Measurements from ENCODE around the gene PMVK. TPM values are rescaled to one million over a fixed set of nuclear protein-coding genes. Genes with fewer than 3 reads are reported as not detected.

PMVK gene
- total RNA-seq, 1 experiment from 2014 or later: 32.3 TPM

DNA sequence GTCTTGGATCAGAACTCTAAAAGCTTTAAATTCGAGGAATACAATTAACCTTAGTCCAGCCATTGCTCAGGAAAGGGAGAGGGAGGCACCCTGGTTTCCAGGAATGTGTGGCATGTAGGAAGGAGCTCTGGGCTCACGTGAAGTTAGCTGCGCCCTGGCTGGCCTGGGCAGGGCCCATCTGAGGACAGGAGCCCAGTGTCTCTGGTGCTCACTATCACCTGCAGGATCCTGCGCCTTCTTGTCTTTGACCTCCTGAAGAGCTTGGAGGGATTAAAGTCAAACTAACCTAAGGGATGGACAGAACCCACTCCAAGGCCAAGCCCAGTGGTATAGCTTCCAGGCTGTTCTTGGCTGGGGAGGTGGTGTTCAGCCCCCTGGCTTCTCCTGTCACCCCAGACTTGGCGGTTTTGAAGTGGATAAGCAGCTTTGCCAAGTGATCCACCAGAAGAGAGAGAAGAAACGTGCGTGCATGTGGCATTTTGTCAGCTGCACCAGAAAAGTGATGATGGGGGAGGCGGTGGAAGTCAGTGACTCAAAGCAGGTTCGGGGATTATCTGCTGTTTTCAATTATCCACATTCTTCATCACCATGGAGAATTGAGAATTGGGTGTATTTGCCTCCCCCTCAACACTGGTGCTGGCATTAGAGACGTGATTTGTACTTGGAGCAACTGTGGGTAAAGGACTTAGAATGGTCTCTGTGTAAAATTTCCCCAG, 54.5 kb downstream of the PMVK start:
- Histone ChIP-seq H3K36me3 (ENCODE audit: low read depth, low read length) (no peaks in the 10 kb centered on the region), H3K9ac (ENCODE audit: low read length) (no peak overlapping the region), H3K4me3 (ENCODE audit: low read length) (no peak overlapping the region), H3K4me1 (ENCODE audit: insufficient read depth, low read length) (peaks cover 9% of the 10 kb centered on the region), H2AFZ (ENCODE audit: low read length) (no peak overlapping the region), H4K20me1 (ENCODE audit: low read length) (no peaks in the 10 kb centered on the region), H3K9me2 (replicated peaks; ENCODE audit: low read length) (no peaks in the 10 kb centered on the region), H3F3A (ENCODE audit: low read length, unreplicated experiment) (no peaks in the 10 kb centered on the region), H3K27ac (ENCODE audit: low read length) (no peak overlapping the region), H3K9me3 (ENCODE audit: low read length) (no peaks in the 10 kb centered on the region), H3K79me2 (ENCODE audit: low read length) (no peaks in the 10 kb centered on the region), H3K4me2 (ENCODE audit: low read length) (no peak overlapping the region), H3K27me3 (ENCODE audit: low read length) (no peaks in the 10 kb centered on the region)
- ChIA-PET POLR2A (ENCODE audit: unreplicated experiment) (no interaction called here), CTCF (interaction anchor here (0.6 kb wide), 1 partner anchor 149 kb away, joined by 5 read pairs; no protein-coding TSS in a partner anchor)
- BruUV-seq (replicated peaks): no TSS peak
- no peak for ATAC-seq
- intact Hi-C loops (cut with micrococcal nuclease): no loop called here
- no peak for DNase-seq
- no peak for TF ChIP-seq EZH2 (IDR thresholded peaks at IDR 0.05; ENCODE audit: low read length, unreplicated experiment)
- TF ChIP-seq, protein P1, sequence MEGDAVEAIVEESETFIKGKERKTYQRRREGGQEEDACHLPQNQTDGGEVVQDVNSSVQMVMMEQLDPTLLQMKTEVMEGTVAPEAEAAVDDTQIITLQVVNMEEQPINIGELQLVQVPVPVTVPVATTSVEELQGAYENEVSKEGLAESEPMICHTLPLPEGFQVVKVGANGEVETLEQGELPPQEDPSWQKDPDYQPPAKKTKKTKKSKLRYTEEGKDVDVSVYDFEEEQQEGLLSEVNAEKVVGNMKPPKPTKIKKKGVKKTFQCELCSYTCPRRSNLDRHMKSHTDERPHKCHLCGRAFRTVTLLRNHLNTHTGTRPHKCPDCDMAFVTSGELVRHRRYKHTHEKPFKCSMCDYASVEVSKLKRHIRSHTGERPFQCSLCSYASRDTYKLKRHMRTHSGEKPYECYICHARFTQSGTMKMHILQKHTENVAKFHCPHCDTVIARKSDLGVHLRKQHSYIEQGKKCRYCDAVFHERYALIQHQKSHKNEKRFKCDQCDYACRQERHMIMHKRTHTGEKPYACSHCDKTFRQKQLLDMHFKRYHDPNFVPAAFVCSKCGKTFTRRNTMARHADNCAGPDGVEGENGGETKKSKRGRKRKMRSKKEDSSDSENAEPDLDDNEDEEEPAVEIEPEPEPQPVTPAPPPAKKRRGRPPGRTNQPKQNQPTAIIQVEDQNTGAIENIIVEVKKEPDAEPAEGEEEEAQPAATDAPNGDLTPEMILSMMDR (conservative IDR thresholded peaks at IDR 0.05; ENCODE audit: low read depth, low read length): no peak
- TF ChIP-seq EZH2phosphoT487 (IDR thresholded peaks at IDR 0.05; ENCODE audit: borderline replicate concordance, low read length): no peak

GRCh38 chr1:154880671-154881070, 55.8 kb downstream of the PMVK start:
- no peak for DNase-seq
- no peaks in the 10 kb centered on the region for H3K36me3 ChIP-seq (ENCODE audit: low read depth, low read length)
- BruUV-seq (replicated peaks): no TSS peak
- intact Hi-C loops (cut with micrococcal nuclease): no loop called here
- H3K9me2 ChIP-seq (replicated peaks; ENCODE audit: low read length): no peaks in the 10 kb centered on the region
- no peaks in the 10 kb centered on the region for H3K27me3 ChIP-seq (ENCODE audit: low read length)
- H3K9ac ChIP-seq (ENCODE audit: low read length): no peak overlapping the region
- H3K79me2 ChIP-seq (ENCODE audit: low read length): no peaks in the 10 kb centered on the region
- no peak overlapping the region for H3K4me2 ChIP-seq (ENCODE audit: low read length)
- ChIA-PET POLR2A (ENCODE audit: unreplicated experiment) (no interaction called here), CTCF (no interaction called here)
- H3K9me3 ChIP-seq (ENCODE audit: low read length): no peaks in the 10 kb centered on the region
- H2AFZ ChIP-seq (ENCODE audit: low read length): no peak overlapping the region
- no peaks in the 10 kb centered on the region for H4K20me1 ChIP-seq (ENCODE audit: low read length)
- no peak for ATAC-seq
- H3K4me1 ChIP-seq (ENCODE audit: insufficient read depth, low read length): peaks cover 9% of the 10 kb centered on the region
- no peak overlapping the region for H3K27ac ChIP-seq (ENCODE audit: low read length)
- no peaks in the 10 kb centered on the region for H3F3A ChIP-seq (ENCODE audit: low read length, unreplicated experiment)
- no peak overlapping the region for H3K4me3 ChIP-seq (ENCODE audit: low read length)
- TF ChIP-seq EZH2phosphoT487 (IDR thresholded peaks at IDR 0.05; ENCODE audit: borderline replicate concordance, low read length) (no peak), EZH2 (IDR thresholded peaks at IDR 0.05; ENCODE audit: low read length, unreplicated experiment) (no peak)
- TF ChIP-seq, protein P1 (conservative IDR thresholded peaks at IDR 0.05; ENCODE audit: low read depth, low read length): no peak

DNA sequence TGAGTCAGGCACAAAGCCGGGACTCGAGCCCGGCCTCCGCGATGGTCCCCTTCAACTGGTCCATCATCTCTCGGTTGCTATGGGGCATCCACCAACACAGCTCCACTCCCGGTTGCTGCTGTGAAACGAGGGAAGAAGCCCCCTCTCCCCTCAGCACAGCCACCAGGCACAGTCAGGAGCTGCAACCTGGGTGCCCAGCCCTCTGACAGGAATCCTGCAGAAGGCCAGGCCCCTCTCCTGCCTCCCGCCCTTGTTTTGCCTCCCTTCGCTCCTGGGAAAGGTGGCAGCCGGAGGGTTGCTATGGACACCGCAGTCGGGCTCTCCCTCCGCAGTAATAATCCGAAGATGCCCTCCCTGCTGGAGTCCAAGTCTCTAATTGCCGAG, 57.5 kb downstream of the PMVK start:
- intact Hi-C loops (cut with micrococcal nuclease): loop anchor here (5.0 kb wide), 1 partner anchor 58 kb away; the partner anchor contains the start of gene PMVK
- ChIA-PET POLR2A (ENCODE audit: unreplicated experiment) (no interaction called here), CTCF (interaction anchor here (0.5 to 1.1 kb wide), 12 partner anchors 12 to 399 kb away, joined by 3 to 13 read pairs (median 4); no protein-coding TSS in a partner anchor)
- ATAC-seq: no peak
- H3K9ac ChIP-seq (ENCODE audit: low read length): no peak overlapping the region
- no peaks in the 10 kb centered on the region for H3K27me3 ChIP-seq (ENCODE audit: low read length)
- TF ChIP-seq EZH2phosphoT487 (IDR thresholded peaks at IDR 0.05; ENCODE audit: borderline replicate concordance, low read length): no peak
- no peak for TF ChIP-seq EZH2 (IDR thresholded peaks at IDR 0.05; ENCODE audit: low read length, unreplicated experiment)
- TF ChIP-seq, protein P1 (conservative IDR thresholded peaks at IDR 0.05; ENCODE audit: low read depth, low read length): no peak
- no peak overlapping the region for H3K4me3 ChIP-seq (ENCODE audit: low read length)
- H2AFZ ChIP-seq (ENCODE audit: low read length): no peak overlapping the region
- H3K36me3 ChIP-seq (ENCODE audit: low read depth, low read length): no peaks in the 10 kb centered on the region
- H3K9me3 ChIP-seq (ENCODE audit: low read length): no peaks in the 10 kb centered on the region
- H3F3A ChIP-seq (ENCODE audit: low read length, unreplicated experiment): no peaks in the 10 kb centered on the region
- H3K4me1 ChIP-seq (ENCODE audit: insufficient read depth, low read length): peaks cover 9% of the 10 kb centered on the region
- H4K20me1 ChIP-seq (ENCODE audit: low read length): no peaks in the 10 kb centered on the region
- H3K79me2 ChIP-seq (ENCODE audit: low read length): no peaks in the 10 kb centered on the region
- H3K9me2 ChIP-seq (replicated peaks; ENCODE audit: low read length): no peaks in the 10 kb centered on the region
- BruUV-seq (replicated peaks): no TSS peak
- H3K27ac ChIP-seq (ENCODE audit: low read length): no peak overlapping the region
- no peak for DNase-seq
- H3K4me2 ChIP-seq (ENCODE audit: low read length): no peak overlapping the region
